ENCODE data around the gene PEF1. TPM values are rescaled to one million over a fixed set of nuclear protein-coding genes. Genes with fewer than 3 reads are reported as not detected.

PEF1 gene
- total and polyA plus RNA-seq, 2 of the 8 experiments (the other 6 are each of a cell fraction or from before 2014, with no cell fraction given) = 35.2 to 69.2 TPM

- Histone ChIP-seq H3K4me3 (ENCODE audit: extremely low read depth in 1 of 4, insufficient read depth in 2 of 4, low read depth in 3 of 4, low read length in 4 of 4) (no peak overlapping the region), H3K9ac (replicated peaks in 1 of 4; ENCODE audit: extremely low read depth in 1 of 4, low read depth in 3 of 4, low read length in 3 of 4) (no peak overlapping the region), H2AFZ (ENCODE audit: low read length) (no peak overlapping the region), H2BK5ac (ENCODE audit: low read depth, low read length) (no peak overlapping the region), H4K8ac (ENCODE audit: extremely low read depth, insufficient read depth, low read length) (0 out of 2 replicates have a peak overlapping the region, but pooled peaks have one; percentile 3), H3K23ac (ENCODE audit: insufficient read length) (no peak overlapping the region), H2BK12ac (ENCODE audit: low read depth, low read length) (no peak overlapping the region), H3K23me2 (ENCODE audit: low read depth, low read length) (no peaks in the 10 kb centered on the region), H3K9me3 (ENCODE audit: insufficient read depth in 2 of 2, low read depth in 1 of 2, low read length in 1 of 2) (no peaks in the 10 kb centered on the region), H4K5ac (ENCODE audit: insufficient read length, low read depth, low read length) (no peak overlapping the region), H2BK20ac (ENCODE audit: low read length) (no peak overlapping the region), H3K79me2 (ENCODE audit: control insufficient read depth in 1 of 2, insufficient read depth in 2 of 2, low read length in 2 of 2) (no peaks in the 10 kb centered on the region), H2BK120ac (replicated peaks; ENCODE audit: low read depth, low read length) (no peak overlapping the region), H4K91ac (replicated peaks; ENCODE audit: insufficient read length, low read length) (no peak overlapping the region), H3K18ac (ENCODE audit: extremely low read depth, low read length) (no peak overlapping the region), H3K4ac (replicated peaks; ENCODE audit: insufficient read length, low read depth, low read length) (no peak overlapping the region), H3K14ac (ENCODE audit: insufficient read length) (no peak overlapping the region), H2BK15ac (ENCODE audit: low read length) (no peak overlapping the region), H3K36me3 (ENCODE audit: control insufficient read depth in 2 of 4, insufficient read depth in 4 of 4, low read length in 3 of 4) (no peaks in the 10 kb centered on the region; a peak in 1 of 8 replicates), H3K27me3 (replicated peaks in 1 of 4; ENCODE audit: control insufficient read depth in 3 of 4, extremely low read depth in 1 of 4, insufficient read depth in 3 of 4, low read length in 3 of 4) (no peaks in the 10 kb centered on the region), H3K56ac (replicated peaks; ENCODE audit: insufficient read length, low read depth, low read length) (no peak overlapping the region), H3K27ac (ENCODE audit: low read depth, low read length) (no peak overlapping the region), H3K4me1 (replicated peaks in 1 of 4; ENCODE audit: control insufficient read depth in 3 of 4, insufficient read depth in 4 of 4, low read length in 3 of 4) (no peaks in the 10 kb centered on the region), H2AK5ac (ENCODE audit: low read depth, low read length) (no peak overlapping the region), H3K4me2 (ENCODE audit: insufficient read depth in 1 of 2, low read depth in 2 of 2, low read length in 2 of 2) (no peak overlapping the region), H3K79me1 (ENCODE audit: low read depth, low read length) (no peaks in the 10 kb centered on the region), H4K20me1 (replicated peaks in 1 of 2; ENCODE audit: control insufficient read depth in 1 of 2, insufficient read depth in 2 of 2, low read length in 2 of 2) (peaks cover 0 to 2% of the 10 kb centered on the region in 2 experiments)
- DNase-seq (ENCODE audit: low read depth in 1 of 2, low spot score in 2 of 2) (no peak), FAIRE-seq (no peak)
- ChIA-PET CTCF (ENCODE audit: partially characterized antibody) (interaction anchor here (1.1 to 19.3 kb wide), 4 partner anchors 24 to 131 kb away, joined by 3 to 370 read pairs (median 4); no protein-coding TSS in a partner anchor), POLR2A (ENCODE audit: partially characterized antibody) (interaction anchor here (0.9 to 2.0 kb wide), 2 partner anchors 13 to 15 kb away, joined by 3 to 12 read pairs; partner anchors contain the start of gene PEF1)
- WGBS, 2 experiments (ENCODE audit: extremely low coverage in 1 of 2, insufficient coverage in 1 of 2, insufficient read length in 1 of 2, insufficient replicate concordance in 2 of 2, low coverage in 1 of 2, low lambda C conversion rate in 2 of 2, missing lambda C conversion rate in 1 of 2) = 95% methylated on average over 12 of the region's 12 CpGs; no CpG with 5 or more reads in 1 of the 2 experiments
- TF ChIP-seq NANOG (IDR thresholded peaks at IDR 0.05; ENCODE audit: insufficient read depth, low read depth, low read length, poor library complexity, severe bottlenecking) = no peak
- TF ChIP-seq KDM5A (IDR thresholded peaks at IDR 0.05; ENCODE audit: low read length) = no peak
- no peak for TF ChIP-seq BACH1 (IDR thresholded peaks at IDR 0.05; ENCODE audit: low read length)
- TF ChIP-seq EGR1 (IDR thresholded peaks at IDR 0.05; ENCODE audit: borderline replicate concordance, low read depth, low read length) = no peak
- no peak for TF ChIP-seq BRCA1 (IDR thresholded peaks at IDR 0.05; ENCODE audit: low read depth, low read length)
- TF ChIP-seq NRF1 (IDR thresholded peaks at IDR 0.05; ENCODE audit: low read depth, low read length) = no peak
- TF ChIP-seq JUND (IDR thresholded peaks at IDR 0.05; ENCODE audit: low read length) = no peak
- no peak for TF ChIP-seq BCL11A (IDR thresholded peaks at IDR 0.05; ENCODE audit: low read depth in 2 of 2, low read length in 2 of 2)
- no peak for TF ChIP-seq CEBPB (IDR thresholded peaks at IDR 0.05; ENCODE audit: low read depth, low read length)
- no peak for TF ChIP-seq CREB1 (IDR thresholded peaks at IDR 0.05)
- TF ChIP-seq TAF1 (IDR thresholded peaks at IDR 0.05; ENCODE audit: low read depth, low read length) = no peak
- no peak for TF ChIP-seq PHF8 (conservative IDR thresholded peaks at IDR 0.05; ENCODE audit: low read depth, low read length)
Observed at GRCh38 chr1:31657972-31658510, 13.4 kb upstream of the PEF1 start.
